Measurements from ENCODE around the gene SPRN.
A peak's percentile ranks its signal among the peaks of the same experiment; 100 is the strongest.

The SPRN gene

DNA sequence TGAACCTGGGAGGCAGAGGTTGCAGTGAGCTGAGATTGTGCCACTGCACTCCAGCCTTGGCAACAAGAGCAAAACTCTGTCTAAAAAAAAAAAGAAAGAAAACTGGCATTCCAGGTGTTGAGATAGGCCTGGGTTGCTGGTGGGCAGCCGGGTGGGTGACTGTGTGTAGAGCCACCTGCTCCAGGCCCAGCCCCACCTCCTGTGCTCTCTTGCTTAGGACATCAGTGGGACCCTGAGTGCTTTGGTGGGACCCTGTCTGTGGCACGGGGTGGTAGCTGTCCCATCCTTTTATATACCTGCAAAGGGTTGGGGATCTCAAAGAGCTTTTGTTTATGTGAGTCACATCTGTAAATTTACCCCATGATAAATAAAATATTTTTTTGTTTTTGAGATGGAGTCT is 39.2 kb downstream of the SPRN start:
- ChIA-PET CTCF (no interaction called here), POLR2A (no interaction called here)
- TF ChIP-seq, protein P1, sequence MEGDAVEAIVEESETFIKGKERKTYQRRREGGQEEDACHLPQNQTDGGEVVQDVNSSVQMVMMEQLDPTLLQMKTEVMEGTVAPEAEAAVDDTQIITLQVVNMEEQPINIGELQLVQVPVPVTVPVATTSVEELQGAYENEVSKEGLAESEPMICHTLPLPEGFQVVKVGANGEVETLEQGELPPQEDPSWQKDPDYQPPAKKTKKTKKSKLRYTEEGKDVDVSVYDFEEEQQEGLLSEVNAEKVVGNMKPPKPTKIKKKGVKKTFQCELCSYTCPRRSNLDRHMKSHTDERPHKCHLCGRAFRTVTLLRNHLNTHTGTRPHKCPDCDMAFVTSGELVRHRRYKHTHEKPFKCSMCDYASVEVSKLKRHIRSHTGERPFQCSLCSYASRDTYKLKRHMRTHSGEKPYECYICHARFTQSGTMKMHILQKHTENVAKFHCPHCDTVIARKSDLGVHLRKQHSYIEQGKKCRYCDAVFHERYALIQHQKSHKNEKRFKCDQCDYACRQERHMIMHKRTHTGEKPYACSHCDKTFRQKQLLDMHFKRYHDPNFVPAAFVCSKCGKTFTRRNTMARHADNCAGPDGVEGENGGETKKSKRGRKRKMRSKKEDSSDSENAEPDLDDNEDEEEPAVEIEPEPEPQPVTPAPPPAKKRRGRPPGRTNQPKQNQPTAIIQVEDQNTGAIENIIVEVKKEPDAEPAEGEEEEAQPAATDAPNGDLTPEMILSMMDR (IDR thresholded peaks at IDR 0.05; ENCODE audit: insufficient read depth, low read length, missing control alignments) = no peak
- no peak for DNase-seq (ENCODE audit: low read depth, low spot score)
- H3K4me3 ChIP-seq (ENCODE audit: low read depth, low read length) = no peak overlapping the region

- H3K4me3 ChIP-seq (ENCODE audit: low read depth, low read length) = no peak overlapping the region
- no peak for DNase-seq (ENCODE audit: low read depth, low spot score)
- TF ChIP-seq, protein P1 (IDR thresholded peaks at IDR 0.05; ENCODE audit: insufficient read depth, low read length, missing control alignments) = no peak
- POLR2A ChIA-PET = no interaction called here
- CTCF ChIA-PET = no interaction called here
Measured at GRCh38 chr10:133384071-133384470, 40.4 kb downstream of the SPRN start.

DNA sequence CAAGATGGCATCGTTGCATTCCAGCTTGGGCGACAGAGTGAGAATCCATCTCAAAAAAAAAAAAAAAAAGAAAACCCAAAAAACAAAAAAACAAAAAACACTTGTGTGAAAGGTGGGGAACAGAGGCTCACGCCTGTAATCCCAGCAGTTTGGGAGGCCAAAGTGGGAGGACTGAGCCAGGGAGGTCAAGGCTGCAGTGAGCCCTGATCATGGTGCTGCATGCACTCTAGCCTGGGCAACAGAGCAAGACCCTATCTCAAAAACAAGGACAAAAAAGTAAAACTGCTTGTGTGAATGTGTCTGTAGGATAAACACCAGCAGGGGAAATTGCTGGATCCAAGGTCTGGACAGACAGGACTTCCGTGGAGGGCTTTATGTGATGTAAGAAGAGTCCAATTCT is 40.9 kb downstream of the SPRN start:
- no peak overlapping the region for H3K4me3 ChIP-seq (ENCODE audit: low read depth, low read length)
- TF ChIP-seq, protein P1 (IDR thresholded peaks at IDR 0.05; ENCODE audit: insufficient read depth, low read length, missing control alignments) = no peak
- POLR2A ChIA-PET = no interaction called here
- CTCF ChIA-PET = no interaction called here
- DNase-seq (ENCODE audit: low read depth, low spot score) = no peak

DNA sequence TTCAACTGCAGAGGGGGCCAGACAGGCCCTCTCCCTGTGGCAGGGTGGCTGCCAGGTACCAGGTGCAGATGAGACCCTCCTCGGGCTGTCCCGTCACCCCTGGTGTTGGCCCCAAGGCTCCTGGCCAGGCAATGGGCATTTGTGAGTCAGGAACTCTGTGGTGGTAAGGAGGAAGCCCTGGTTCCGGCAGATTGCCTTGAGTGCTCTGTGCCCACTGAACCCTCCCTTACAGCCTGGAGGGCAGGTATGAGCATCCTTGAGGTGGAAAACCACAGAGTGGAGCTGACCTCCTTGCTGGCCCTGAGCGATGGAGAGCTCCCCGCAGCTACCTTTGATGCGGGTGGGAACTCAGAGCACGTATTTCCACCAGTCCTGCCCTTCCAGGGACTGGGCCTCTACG is 43.4 kb downstream of the SPRN start:
- CTCF ChIA-PET = interaction anchor here (1.0 kb wide), 1 partner anchor 51 kb away, joined by 3 read pairs; no protein-coding TSS in a partner anchor
- TF ChIP-seq, protein P1 (IDR thresholded peaks at IDR 0.05; ENCODE audit: insufficient read depth, low read length, missing control alignments) = no peak
- H3K4me3 ChIP-seq (ENCODE audit: low read depth, low read length) = no peak overlapping the region
- DNase-seq (ENCODE audit: low read depth, low spot score) = no peak
- POLR2A ChIA-PET = no interaction called here

GRCh38 chr10:133379801-133380666 is 44.4 kb downstream of the SPRN start:
- ChIA-PET CTCF (interaction anchor here (0.9 kb wide), 1 partner anchor 11 kb away, joined by 3 read pairs; no protein-coding TSS in a partner anchor), POLR2A (no interaction called here)
- DNase-seq (ENCODE audit: low read depth, low spot score) = no peak
- peak overlapping the region; percentile 57 for H3K4me3 ChIP-seq (ENCODE audit: low read depth, low read length)
- TF ChIP-seq, protein P1 (IDR thresholded peaks at IDR 0.05; ENCODE audit: insufficient read depth, low read length, missing control alignments) = no peak

DNA sequence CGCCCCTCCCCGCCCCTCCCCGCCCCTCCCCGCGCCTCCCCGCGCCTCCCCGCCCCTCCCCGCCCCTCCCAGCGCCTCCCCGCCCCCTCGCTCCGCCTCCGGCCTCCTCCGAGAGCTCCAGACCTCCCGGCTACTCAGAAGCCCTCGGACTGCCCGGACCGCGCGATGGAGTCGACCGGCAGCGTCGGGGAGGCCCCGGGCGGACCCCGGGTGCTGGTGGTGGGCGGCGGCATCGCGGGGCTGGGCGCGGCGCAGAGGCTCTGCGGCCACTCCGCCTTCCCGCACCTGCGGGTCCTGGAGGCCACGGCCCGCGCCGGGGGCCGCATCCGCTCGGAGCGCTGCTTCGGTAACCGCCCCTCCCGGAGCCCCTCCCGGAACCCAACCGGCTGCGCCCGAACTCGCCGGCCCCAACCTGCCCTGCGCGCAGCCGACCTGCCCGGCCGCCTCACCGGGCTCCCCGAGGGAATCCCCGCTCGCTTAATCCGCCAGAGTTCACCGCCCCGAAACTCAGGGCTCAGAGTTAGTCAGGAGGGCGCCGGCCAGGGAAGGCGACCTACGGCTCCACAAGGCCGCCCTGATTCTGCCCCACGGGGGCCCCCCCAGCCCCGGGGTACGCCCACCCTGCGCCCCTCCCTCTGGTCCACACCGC is 45.1 kb downstream of the SPRN start, which contains the start of gene PAOX:
PAOX (plus strand) TSS at position 111 of the 649 bp plus-strand sequence; CDS start at position 166, 55 bp downstream.
- DNase-seq (ENCODE audit: low read depth, low spot score) = no peak
- TF ChIP-seq, protein P1 (IDR thresholded peaks at IDR 0.05; ENCODE audit: insufficient read depth, low read length, missing control alignments) = no peak
- ChIA-PET CTCF (interaction anchor here (0.9 to 2.0 kb wide), 3 partner anchors 11 to 50 kb away, joined by 3 to 10 read pairs (median 3); no protein-coding TSS in a partner anchor), POLR2A (interaction anchor here (0.8 kb wide), 1 partner anchor 15 kb away, joined by 3 read pairs; the partner anchor contains the start of gene MTG1)
- peak within 1 kb of the TSS; percentile 75 for H3K4me3 ChIP-seq (ENCODE audit: low read depth, low read length)

All from AG04449 (cell line).